ENCODE results near the gene GOLGA6C.

Gene GOLGA6C

DNA sequence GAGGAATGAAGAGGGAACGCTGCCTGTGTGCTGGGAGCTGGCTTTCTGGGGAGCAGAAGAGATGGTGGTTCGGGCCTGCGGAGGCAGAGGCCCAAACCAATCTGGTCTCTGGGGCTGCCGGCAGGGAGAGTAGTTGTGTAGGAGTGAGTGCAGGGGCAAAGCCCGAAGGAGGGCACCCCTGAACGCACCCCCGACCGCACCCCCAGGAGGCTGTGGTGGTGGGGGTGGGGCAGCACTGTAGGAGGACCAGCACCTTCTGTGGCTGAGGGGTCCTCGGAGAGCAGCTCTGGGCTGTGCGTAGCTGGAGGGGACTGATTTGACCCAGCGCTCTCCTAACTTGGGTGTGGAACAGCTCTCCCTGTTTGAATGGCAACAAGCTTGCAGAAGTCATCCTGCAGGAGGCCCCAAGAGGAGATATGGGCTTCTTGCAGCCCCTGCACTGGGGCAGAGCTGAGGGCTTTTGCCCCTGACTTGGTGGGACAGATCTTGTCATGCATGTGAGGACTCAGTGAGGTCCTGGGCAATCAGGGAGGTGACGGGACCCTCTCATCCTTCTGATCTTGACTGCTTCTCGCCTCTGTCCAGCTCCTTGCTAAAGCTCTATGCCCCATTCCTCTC is 30.4 kb upstream of the GOLGA6C start:
- H2AFZ ChIP-seq (ENCODE audit: low read depth), result no peak overlapping the region
- H3K36me3 ChIP-seq (ENCODE audit: insufficient read depth), result no peaks in the 10 kb centered on the region
- H3K9ac ChIP-seq, result no peak overlapping the region
- no peaks in the 10 kb centered on the region for H3K4me1 ChIP-seq (ENCODE audit: low read depth, poor library complexity, severe bottlenecking)
- H3K4me3 ChIP-seq (IDR thresholded peaks at IDR 0.05; ENCODE audit: insufficient read depth, low read depth, low read length), result no peak overlapping the region
- H3K79me2 ChIP-seq (ENCODE audit: insufficient read depth, low read depth), result no peaks in the 10 kb centered on the region
- H3K27me3 ChIP-seq (ENCODE audit: insufficient read depth, low read depth), result peaks cover 19% of the 10 kb centered on the region; the same call in 1 of the 2 replicates
- no peaks in the 10 kb centered on the region for H4K20me1 ChIP-seq (ENCODE audit: insufficient read depth)
- no peak overlapping the region for H3K4me2 ChIP-seq
- TF ChIP-seq, protein P1, sequence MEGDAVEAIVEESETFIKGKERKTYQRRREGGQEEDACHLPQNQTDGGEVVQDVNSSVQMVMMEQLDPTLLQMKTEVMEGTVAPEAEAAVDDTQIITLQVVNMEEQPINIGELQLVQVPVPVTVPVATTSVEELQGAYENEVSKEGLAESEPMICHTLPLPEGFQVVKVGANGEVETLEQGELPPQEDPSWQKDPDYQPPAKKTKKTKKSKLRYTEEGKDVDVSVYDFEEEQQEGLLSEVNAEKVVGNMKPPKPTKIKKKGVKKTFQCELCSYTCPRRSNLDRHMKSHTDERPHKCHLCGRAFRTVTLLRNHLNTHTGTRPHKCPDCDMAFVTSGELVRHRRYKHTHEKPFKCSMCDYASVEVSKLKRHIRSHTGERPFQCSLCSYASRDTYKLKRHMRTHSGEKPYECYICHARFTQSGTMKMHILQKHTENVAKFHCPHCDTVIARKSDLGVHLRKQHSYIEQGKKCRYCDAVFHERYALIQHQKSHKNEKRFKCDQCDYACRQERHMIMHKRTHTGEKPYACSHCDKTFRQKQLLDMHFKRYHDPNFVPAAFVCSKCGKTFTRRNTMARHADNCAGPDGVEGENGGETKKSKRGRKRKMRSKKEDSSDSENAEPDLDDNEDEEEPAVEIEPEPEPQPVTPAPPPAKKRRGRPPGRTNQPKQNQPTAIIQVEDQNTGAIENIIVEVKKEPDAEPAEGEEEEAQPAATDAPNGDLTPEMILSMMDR (conservative IDR thresholded peaks at IDR 0.05; ENCODE audit: low read depth, low read length), result no peak
- no peak overlapping the region for H3K27ac ChIP-seq

DNA sequence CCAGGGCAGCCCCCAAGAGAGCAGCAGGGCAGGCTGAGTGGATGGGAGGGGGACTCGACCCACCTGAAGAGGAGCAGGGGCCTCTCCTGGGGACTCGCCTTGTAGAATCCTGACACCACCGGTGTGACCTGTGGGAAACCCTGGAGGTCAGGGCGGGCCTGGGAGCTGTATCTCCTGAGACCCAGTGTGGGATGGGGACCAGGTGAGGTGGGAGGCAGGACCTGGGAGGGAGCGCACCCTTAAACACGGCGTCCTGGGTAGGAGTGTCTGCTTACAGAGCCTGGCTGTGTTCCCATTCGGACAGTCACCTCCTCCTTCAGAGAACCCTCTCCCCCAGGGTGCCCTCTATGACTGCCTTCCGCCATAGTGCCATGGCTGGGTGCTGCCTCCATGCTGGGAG is 29.3 kb upstream of the GOLGA6C start:
- H3K4me3 ChIP-seq (IDR thresholded peaks at IDR 0.05; ENCODE audit: insufficient read depth, low read depth, low read length), result no peak overlapping the region
- H3K79me2 ChIP-seq (ENCODE audit: insufficient read depth, low read depth), result no peaks in the 10 kb centered on the region
- H3K4me2 ChIP-seq, result no peak overlapping the region
- TF ChIP-seq, protein P1 (conservative IDR thresholded peaks at IDR 0.05; ENCODE audit: low read depth, low read length), result no peak
- no peak overlapping the region for H3K27ac ChIP-seq
- no peaks in the 10 kb centered on the region for H3K4me1 ChIP-seq (ENCODE audit: low read depth, poor library complexity, severe bottlenecking)
- H3K27me3 ChIP-seq (ENCODE audit: insufficient read depth, low read depth), result peaks cover 27% of the 10 kb centered on the region; the same call in 1 of the 2 replicates
- no peak overlapping the region for H2AFZ ChIP-seq (ENCODE audit: low read depth)
- H3K9ac ChIP-seq, result no peak overlapping the region
- no peaks in the 10 kb centered on the region for H4K20me1 ChIP-seq (ENCODE audit: insufficient read depth)
- H3K36me3 ChIP-seq (ENCODE audit: insufficient read depth), result no peaks in the 10 kb centered on the region

DNA sequence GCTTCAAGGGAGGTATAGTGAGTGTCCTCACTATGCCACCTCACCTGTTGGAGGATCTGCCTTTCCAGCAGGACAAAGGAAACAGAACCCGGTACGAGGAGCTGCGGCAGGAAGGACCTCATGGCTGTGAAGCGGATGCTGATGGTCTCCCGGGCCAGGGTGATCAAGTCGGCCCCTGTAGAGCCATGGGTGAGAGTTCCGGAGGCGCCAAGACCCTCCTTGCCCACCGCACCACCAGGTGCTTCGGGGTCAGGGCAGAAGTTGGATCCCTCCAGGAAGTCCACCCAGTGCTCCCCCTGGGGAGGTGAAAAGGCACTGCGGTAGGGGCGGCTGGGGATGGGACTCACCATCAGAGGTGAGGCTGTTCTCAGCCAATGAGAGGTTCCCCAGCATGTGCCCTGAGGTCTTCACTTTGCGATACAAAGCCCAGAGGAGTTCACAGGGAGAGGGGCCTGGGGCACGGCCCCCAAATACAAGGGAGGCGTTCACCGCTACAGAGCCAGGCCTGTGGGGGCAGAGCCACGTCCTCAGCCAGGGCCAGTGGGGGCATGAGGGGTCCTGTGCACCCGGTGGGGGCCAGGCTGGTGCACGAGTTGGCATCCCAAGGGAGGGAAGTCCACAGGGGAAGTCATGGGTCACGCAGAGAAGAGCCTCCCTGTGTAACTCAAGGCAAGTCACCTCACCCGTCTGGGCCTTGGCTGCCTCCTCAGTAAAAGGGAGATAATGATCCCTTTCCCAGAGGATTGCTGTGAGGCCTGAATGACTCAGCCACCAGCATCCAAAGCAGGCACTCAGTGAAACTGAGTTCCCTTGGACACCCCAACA is 28.7 kb upstream of the GOLGA6C start:
- TF ChIP-seq, protein P1 (conservative IDR thresholded peaks at IDR 0.05; ENCODE audit: low read depth, low read length), result no peak
- peaks cover 27% of the 10 kb centered on the region; the same call in 1 of the 2 replicates for H3K27me3 ChIP-seq (ENCODE audit: insufficient read depth, low read depth)

DNA sequence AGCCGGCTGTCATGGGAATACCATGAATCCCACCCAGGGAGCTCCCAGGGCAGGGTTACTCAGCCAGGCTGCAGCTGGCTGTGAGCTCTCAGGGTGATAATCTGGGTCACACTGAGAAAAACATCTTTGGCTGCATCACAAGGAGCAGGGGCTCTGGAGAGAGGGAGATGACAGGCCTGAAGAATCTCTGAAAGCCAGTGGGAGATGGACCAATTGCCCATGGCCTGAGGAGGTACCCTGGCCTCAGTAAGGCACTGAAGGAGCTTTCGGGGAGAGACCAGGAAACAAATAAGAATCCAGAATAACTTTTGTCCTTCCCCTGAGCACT is 28.2 kb upstream of the GOLGA6C start:
- H4K20me1 ChIP-seq (ENCODE audit: insufficient read depth), result no peaks in the 10 kb centered on the region
- TF ChIP-seq, protein P1 (conservative IDR thresholded peaks at IDR 0.05; ENCODE audit: low read depth, low read length), result no peak
- H3K9ac ChIP-seq, result no peak overlapping the region
- H3K27ac ChIP-seq, result no peak overlapping the region
- H3K4me2 ChIP-seq, result no peak overlapping the region
- H3K4me3 ChIP-seq (IDR thresholded peaks at IDR 0.05; ENCODE audit: insufficient read depth, low read depth, low read length), result no peak overlapping the region
- H2AFZ ChIP-seq (ENCODE audit: low read depth), result no peak overlapping the region
- no peaks in the 10 kb centered on the region for H3K79me2 ChIP-seq (ENCODE audit: insufficient read depth, low read depth)
- no peaks in the 10 kb centered on the region for H3K36me3 ChIP-seq (ENCODE audit: insufficient read depth)
- no peaks in the 10 kb centered on the region for H3K4me1 ChIP-seq (ENCODE audit: low read depth, poor library complexity, severe bottlenecking)
- peaks cover 27% of the 10 kb centered on the region; the same call in 1 of the 2 replicates for H3K27me3 ChIP-seq (ENCODE audit: insufficient read depth, low read depth)

More for the DNA sequence above, 28.7 kb upstream of the GOLGA6C start:
- H4K20me1 ChIP-seq (ENCODE audit: insufficient read depth), result no peaks in the 10 kb centered on the region
- H3K4me1 ChIP-seq (ENCODE audit: low read depth, poor library complexity, severe bottlenecking), result no peaks in the 10 kb centered on the region
- H3K36me3 ChIP-seq (ENCODE audit: insufficient read depth), result no peaks in the 10 kb centered on the region
- no peak overlapping the region for H3K4me3 ChIP-seq (IDR thresholded peaks at IDR 0.05; ENCODE audit: insufficient read depth, low read depth, low read length)
- H3K9ac ChIP-seq, result no peak overlapping the region
- H3K4me2 ChIP-seq, result no peak overlapping the region
- no peak overlapping the region for H3K27ac ChIP-seq
- H2AFZ ChIP-seq (ENCODE audit: low read depth), result no peak overlapping the region
- no peaks in the 10 kb centered on the region for H3K79me2 ChIP-seq (ENCODE audit: insufficient read depth, low read depth)
